Lower leg skin (tissue), 3 donors: Measurements from ENCODE around the gene NTM.

ENCODE experiments used
- CTCF ChIP-seq, 3 donors: fragments of 450-650 bp; IDR thresholded peaks; one replicate each; pipeline ENCODE4 v1.5.1; 2016; ENCODE audit warnings: antibody characterized with exemption in 3 of 3, mild to moderate bottlenecking in 3 of 3, moderate library complexity in 2 of 3
- POLR2A ChIP-seq, 2 donors: fragments of 450-650 bp; IDR thresholded peaks; one replicate each; pipeline ENCODE4 v1.6.1; 2016 to 2017; ENCODE audit warnings: antibody characterized with exemption in 2 of 2, mild to moderate bottlenecking in 1 of 2, moderate library complexity in 1 of 2

DNA sequence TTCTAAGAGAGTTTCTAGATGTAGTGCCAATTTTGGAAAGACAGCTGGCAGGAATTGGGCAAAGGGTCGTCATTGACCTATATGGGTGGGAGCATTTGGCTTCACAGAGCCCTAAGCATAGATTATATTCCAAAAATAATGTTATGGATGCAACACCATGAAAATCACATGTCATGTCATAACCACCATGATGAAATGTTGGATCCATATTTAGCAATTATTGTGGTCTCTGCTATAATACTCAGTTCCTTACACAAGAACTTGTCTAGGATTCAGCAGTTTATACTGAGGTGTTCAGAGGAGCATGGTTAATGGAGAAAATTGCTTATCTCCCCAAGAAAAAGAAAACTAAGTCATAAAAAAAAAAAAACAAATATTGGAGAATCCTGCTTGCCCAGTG is 31.6 kb downstream of the NTM start:
- TF ChIP-seq CTCF (IDR thresholded peaks at IDR 0.05), result no peak
- TF ChIP-seq POLR2A (IDR thresholded peaks at IDR 0.05), result no peak
